ENCODE data around the gene NDST1.

Gene NDST1

GRCh38 chr5:150525781-150526180 is 17.9 kb downstream of the NDST1 start:
- no peak for DNase-seq

- DNase-seq: no peak
Measured at GRCh38 chr5:150527038-150527437, 19.1 kb downstream of the NDST1 start.

- no peak for DNase-seq
Measured at GRCh38 chr5:150527808-150528207, 19.9 kb downstream of the NDST1 start.

- no peak for DNase-seq
Measured at GRCh38 chr5:150528924-150529546, 21.1 kb downstream of the NDST1 start.

- DNase-seq: no peak
Measured at GRCh38 chr5:150529555-150529954, 21.6 kb downstream of the NDST1 start.

GRCh38 chr5:150530423-150530822 is 22.5 kb downstream of the NDST1 start:
- DNase-seq: no peak

- DNase-seq: no peak
Measured at GRCh38 chr5:150530951-150531588, 23.1 kb downstream of the NDST1 start.

- DNase-seq: no peak
Measured at GRCh38 chr5:150531686-150532085, 23.8 kb downstream of the NDST1 start.

GRCh38 chr5:150532151-150532550 is 24.2 kb downstream of the NDST1 start:
- DNase-seq: no peak

- no peak for DNase-seq
Measured at GRCh38 chr5:150532996-150533395, 25.1 kb downstream of the NDST1 start.

- DNase-seq: no peak
Measured at GRCh38 chr5:150534811-150535210, 26.9 kb downstream of the NDST1 start.

- no peak for DNase-seq
Measured at GRCh38 chr5:150535611-150536010, 27.7 kb downstream of the NDST1 start.

- DNase-seq: no peak
Measured at GRCh38 chr5:150538007-150538917, 30.3 kb downstream of the NDST1 start.

GRCh38 chr5:150539206-150539605 is 31.3 kb downstream of the NDST1 start:
- no peak for DNase-seq

- DNase-seq: no peak
Measured at GRCh38 chr5:150540042-150540441, 32.1 kb downstream of the NDST1 start.

GRCh38 chr5:150540615-150541396 is 32.9 kb downstream of the NDST1 start:
- no peak for DNase-seq

- DNase-seq: no peak
Measured at GRCh38 chr5:150541397-150541675, 33.4 kb downstream of the NDST1 start.

- no peak for DNase-seq
Measured at GRCh38 chr5:150541895-150542294, 34.0 kb downstream of the NDST1 start.

GRCh38 chr5:150542933-150543445 is 35.1 kb downstream of the NDST1 start:
- no peak for DNase-seq

GRCh38 chr5:150544611-150545219 is 36.8 kb downstream of the NDST1 start:
- peak; percentile 15 for DNase-seq

GRCh38 chr5:150545246-150545645 is 37.3 kb downstream of the NDST1 start:
- DNase-seq: no peak

- DNase-seq: no peak
Measured at GRCh38 chr5:150548123-150548522, 40.2 kb downstream of the NDST1 start.

GRCh38 chr5:150549735-150550134 is 41.8 kb downstream of the NDST1 start:
- no peak for DNase-seq
